Mesenteric fat pad (tissue), 1 donor: ENCODE results near the gene BMP8A. TPM values are rescaled to one million over a fixed set of nuclear protein-coding genes. Genes with fewer than 3 reads are reported as not detected.

Source experiments
- DNase-seq: peaks from one replicate; pipeline ENCODE4 v3.0.0-alpha.2; 2020; ENCODE audit warnings: low spot score
- total RNA-seq: library from RNA; stranded (reverse); fragmentation: NEBNext Ultra II Directional; extraction: Animal tissue kit (Norgen Biotek cat#: 25700); gene quantifications from one replicate; pipeline ENCODE4 v1.2.1, GENCODE V29; 2021
- donor health status: DM: yes; HTN: yes; CAD: no.

BMP8A gene
- total RNA-seq, 1 donor from 2014 or later: 1.6 TPM

DNA sequence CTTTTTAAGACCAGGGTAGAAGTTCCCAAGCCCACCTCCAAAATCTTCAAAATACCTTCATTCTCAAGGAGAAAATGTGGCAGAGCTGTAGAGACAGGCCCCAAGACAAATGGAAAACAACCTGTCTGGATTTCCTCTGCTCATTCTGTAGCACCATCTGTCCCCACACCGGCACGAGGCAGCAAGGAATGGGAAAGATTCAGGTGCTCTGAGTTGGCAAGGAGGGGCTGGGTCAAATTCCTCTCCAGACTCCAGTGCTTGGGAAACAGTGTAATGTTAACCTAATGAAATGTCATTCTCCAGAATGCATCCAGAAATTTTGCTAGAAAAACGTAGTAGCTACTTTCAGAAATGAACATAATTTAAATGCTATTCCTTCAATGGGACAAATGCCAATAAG is 75.9 kb downstream of the BMP8A start:
- no peak for DNase-seq

DNA sequence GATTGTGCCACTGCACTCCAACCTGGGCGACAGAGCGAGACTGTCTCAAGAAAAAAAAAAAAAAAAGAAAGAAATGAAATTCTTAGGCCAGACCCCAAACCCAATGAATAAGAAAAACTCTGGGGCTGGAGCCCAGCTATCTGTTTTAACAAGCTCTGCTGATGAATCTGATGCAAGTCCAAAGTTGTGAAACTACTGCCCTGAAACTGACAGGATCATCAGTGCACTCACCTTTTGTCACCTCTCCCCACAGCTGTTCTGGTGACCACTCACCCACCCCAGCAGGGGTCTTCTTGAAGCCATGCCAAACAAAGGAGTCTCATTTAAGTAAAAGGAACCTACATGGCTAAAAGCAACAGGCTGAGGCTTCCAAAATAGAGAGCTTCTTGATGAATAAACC is 76.8 kb downstream of the BMP8A start:
- no peak for DNase-seq

DNA sequence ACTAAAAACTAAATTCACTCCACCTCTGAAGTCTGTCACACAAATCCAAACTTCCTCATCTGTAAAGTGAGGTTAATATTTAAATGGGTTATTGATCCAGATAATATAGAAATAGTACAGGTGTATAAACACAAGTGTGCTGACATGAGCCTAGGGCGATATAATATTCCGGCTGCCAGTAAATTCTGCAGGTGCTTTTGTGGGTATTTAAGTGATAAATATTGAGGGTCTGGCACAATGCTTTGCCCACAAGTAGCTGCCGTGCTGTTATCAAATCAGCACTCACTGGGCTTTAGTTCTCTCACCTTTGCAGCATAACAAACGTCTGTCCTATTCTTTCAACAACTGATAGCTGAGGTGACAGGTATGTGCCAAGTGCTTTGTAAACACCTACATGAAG is 77.6 kb downstream of the BMP8A start:
- no peak for DNase-seq

DNA sequence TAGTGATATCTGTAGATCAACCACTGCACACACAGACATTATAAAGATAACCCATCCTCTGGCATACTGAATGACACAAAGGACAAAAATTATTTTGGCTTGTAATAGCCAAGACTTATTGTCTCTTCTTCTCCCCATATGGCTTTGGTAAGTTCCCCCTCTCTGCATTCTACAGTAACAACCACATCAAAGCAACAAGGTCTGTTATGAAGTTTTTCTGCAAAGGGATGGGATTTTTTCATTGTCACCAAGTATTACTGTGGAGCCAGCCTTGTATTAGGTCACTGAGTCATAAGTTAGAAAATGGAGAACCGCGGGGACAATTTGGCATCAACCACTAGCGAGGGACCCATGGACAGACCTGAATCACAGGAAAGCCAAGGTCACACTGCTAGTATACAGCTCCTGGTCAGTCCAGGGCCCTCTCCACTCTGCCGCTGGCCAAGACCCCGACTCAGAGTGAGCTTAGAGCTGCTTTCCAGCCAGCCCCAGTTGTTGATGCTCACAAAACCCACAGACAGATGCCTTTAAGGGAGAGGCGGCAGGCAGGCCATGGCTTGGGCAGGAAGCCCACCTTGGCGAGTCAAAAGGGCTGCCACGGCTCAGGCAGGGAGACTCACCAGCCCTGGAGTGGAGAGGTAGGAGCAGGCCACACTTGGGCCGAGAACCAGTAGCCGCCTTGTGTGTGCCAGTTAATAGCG is 79.2 kb downstream of the BMP8A start:
- peak; percentile 86 for DNase-seq

DNA sequence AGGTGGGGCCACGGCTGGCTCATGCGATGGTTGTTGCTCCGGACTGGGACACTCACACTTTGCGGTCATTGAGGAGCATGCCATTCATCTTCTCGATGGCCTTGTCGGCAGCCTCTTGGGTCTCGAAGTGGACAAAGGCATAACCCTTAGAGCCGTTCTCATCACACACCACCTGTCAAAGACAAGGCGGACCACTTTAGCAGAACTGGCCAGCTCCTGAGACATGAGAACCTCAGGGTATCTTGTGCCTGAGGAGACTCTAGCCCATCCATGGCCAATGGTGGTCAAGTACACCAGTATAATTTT is 79.7 kb downstream of the BMP8A start:
- DNase-seq: no peak

DNA sequence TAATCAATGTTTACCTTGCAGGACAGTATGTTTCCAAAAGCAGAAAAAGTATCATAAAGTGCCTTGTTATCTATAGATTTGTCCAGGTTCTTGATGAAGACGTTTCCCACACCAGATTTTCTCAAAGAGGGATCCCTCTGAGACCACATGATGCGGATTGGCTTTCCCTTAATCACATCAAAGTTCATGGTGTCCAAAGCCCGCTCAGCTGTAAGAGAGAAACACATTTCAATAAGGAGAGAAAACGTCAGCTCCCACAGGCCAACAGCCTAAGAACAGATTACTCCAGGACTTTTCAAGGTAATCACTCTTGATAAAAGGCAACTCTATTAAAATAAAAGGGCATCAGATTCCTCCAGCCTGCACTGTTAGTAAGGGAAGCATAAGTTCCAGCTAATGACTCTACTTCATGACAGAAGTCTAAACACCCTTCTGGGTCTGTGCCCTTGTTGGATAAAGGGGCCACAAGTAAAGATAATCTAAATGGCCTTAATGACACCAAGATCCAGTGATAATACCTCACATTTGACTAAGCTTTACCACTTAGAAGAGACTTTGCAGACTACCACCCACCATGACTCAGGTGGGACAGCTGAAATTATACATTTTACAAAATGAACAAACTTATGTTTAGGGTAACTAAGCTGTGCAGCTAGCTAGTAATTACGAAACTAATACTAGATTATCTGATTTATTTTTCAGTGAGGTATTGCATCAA is 81.1 kb downstream of the BMP8A start:
- DNase-seq: no peak

DNA sequence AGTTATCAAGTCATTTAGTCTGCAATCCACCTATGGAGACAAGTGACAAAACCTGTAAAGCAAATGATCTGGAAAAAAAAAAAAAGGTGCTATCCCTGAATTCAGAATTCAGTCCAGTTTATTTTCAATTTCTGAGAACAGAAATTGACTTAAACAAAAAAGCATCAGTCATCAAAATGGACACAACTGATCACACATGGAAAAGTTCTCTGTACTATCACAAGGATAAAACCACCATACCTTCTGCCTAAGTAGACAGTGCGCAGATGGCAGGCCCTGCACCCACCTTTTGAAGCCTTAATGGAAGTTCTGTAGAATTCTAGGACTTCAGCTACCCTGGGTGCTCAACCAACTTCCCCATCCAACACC is 81.6 kb downstream of the BMP8A start:
- no peak for DNase-seq

DNA sequence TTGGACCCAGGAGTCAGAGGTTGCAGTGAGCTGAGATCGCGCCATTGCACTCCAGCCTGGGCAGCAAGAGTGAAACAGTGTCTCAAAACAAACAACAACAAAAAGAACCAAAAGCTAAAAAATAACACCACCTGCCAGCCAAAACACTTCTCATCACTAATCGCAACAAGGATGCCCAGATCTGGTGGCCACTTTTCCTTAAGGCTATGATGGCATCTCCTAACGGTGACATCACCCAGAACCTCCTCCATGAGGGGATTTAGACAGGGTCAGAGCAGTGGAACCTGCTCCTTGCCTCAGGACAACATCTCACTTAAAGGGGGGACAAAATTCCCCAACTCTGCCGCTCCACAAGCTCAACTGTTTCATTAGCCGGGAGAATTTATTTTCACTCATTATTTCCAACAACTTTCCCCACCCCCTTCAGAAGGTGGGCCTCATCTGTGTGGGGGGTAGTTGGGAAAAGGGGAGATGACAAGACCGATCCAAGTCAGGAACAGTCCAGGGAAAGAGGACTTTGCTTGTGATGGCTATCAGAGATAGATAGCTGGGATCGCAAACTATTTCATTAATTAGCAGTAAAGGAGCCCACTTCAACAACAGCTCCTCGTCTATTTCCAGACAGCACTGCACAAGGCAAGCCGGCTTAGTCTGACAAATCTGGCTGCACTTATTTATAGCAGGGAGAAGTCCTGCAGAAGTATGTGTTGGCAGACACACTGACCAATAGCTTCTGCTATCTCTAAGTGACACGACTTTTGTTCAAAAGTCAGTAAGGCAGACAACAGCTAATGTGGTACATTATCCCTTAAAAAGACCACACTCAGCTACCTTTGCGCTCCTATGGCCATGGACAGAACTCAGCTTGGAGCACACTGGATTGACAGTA is 82.5 kb downstream of the BMP8A start:
- peak; percentile 28 for DNase-seq

DNA sequence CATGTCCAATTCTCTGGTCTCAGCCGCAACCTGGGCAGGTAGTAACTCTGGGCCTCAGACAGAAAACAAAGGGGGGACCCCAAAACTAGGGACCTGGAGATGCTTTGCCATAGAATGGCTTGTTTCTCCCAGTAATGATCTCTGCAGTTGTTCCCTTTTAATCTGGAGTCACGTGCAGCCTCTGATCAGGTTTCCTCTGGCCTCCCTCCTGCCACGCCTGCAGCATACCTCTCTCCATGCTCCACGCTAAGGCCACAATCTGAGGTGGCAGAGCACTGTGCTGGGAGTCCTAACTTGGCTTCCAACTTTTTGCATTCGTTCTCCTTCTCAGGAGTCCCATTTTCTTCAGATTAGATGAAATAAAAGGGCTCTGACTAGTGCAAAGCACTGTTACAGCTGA is 83.2 kb downstream of the BMP8A start:
- peak; percentile 11 for DNase-seq

Other genes starting within 250 kb of the BMP8A start
- gene PABPC4, start 85.2 kb downstream of the BMP8A start, total RNA-seq: 301 TPM
- gene HEYL, start 148.0 kb downstream of the BMP8A start, total RNA-seq: 9.4 TPM
- gene NT5C1A, start 180.5 kb downstream of the BMP8A start, total RNA-seq: 0.42 TPM
- not detected for gene HPCAL4, start 199.8 kb downstream of the BMP8A start, total RNA-seq
- gene PPIE, start 247.2 kb downstream of the BMP8A start, total RNA-seq: 28.2 TPM